ENCODE measurements around the gene TM6SF1.

- TF ChIP-seq CTCF (IDR thresholded peaks at IDR 0.05; ENCODE audit: low read depth, low read length, missing input control) (no peak), GABPA (IDR thresholded peaks at IDR 0.05 in 1 of 2, conservative IDR thresholded peaks at IDR 0.05 in 1 of 2) (no peak), REST (IDR thresholded peaks at IDR 0.05) (no peak), FOXA1 (IDR thresholded peaks at IDR 0.05) (no peak), SP1 (IDR thresholded peaks at IDR 0.05) (no peak)
These were observed 41.3 kb upstream of the TM6SF1 start for GRCh38 chr15:83066034-83066733.
